ENCODE data around the gene SHISA5.
A peak's percentile ranks its signal among the peaks of the same experiment; 100 is the strongest.
"Not testable (repeated sequence)": the region's sequence is repeated elsewhere in the genome, so short reads cannot be mapped to it uniquely, and the experiment has no call there.

SHISA5 gene

GRCh38 chr3:48504051-48504946 is at the start of gene SHISA5:
Gene SHISA5, minus strand, starts transcription at chr3:48504174. Its CDS starts 80 bp downstream, at chr3:48504094.
- Histone ChIP-seq H3K4me3 (peak within 1 kb of the TSS; percentile 74), H3K9me3 (no peaks in the 10 kb centered on the region), H3K4me2 (peak within 1 kb of the TSS; percentile 98), H3K36me3 (peaks cover 20% of the 10 kb centered on the region), H3K27ac (peak within 1 kb of the TSS; percentile 86), H3K27me3 (no peaks in the 10 kb centered on the region), H4K20me1 (no peaks in the 10 kb centered on the region), H3K4me1 (peaks cover 71% of the 10 kb centered on the region), H3K9ac (peak within 1 kb of the TSS; percentile 80)
- no peak for TF ChIP-seq Cebpa-rat (IDR thresholded peaks at IDR 0.05)

- peaks cover 24% of the 10 kb centered on the region; the same call in 1 of the 2 replicates for H4K20me1 ChIP-seq
- H3K36me3 ChIP-seq = peaks cover 35% of the 10 kb centered on the region
- H3K4me2 ChIP-seq = peak overlapping the region; percentile 98
- no peaks in the 10 kb centered on the region for H3K27me3 ChIP-seq
- H3K27ac ChIP-seq = peak overlapping the region; percentile 78
- H3K9me3 ChIP-seq = no peaks in the 10 kb centered on the region
- peak overlapping the region; percentile 66 for H3K9ac ChIP-seq
- TF ChIP-seq Cebpa-rat (IDR thresholded peaks at IDR 0.05) = no peak
- peak overlapping the region; percentile 77 for H3K4me3 ChIP-seq
- peaks cover 91% of the 10 kb centered on the region for H3K4me1 ChIP-seq
These were observed 49.4 kb upstream of the SHISA5 start for GRCh38 chr3:48553361-48553760.

GRCh38 chr3:48552111-48552951 is 48.4 kb upstream of the SHISA5 start:
- Histone ChIP-seq H3K4me3 (peak overlapping the region; percentile 77), H4K20me1 (peaks cover 30% of the 10 kb centered on the region; the same call in 1 of the 2 replicates), H3K9ac (peak overlapping the region; percentile 66), H3K27ac (peak overlapping the region; percentile 78), H3K4me2 (peak overlapping the region; percentile 98), H3K36me3 (peaks cover 45% of the 10 kb centered on the region), H3K9me3 (no peaks in the 10 kb centered on the region), H3K27me3 (no peaks in the 10 kb centered on the region), H3K4me1 (peaks cover 91% of the 10 kb centered on the region)
- no peak for TF ChIP-seq Cebpa-rat (IDR thresholded peaks at IDR 0.05)

GRCh38 chr3:48551651-48552050 is 47.7 kb upstream of the SHISA5 start:
- Histone ChIP-seq H3K27ac (peak overlapping the region; percentile 78), H3K9ac (peak overlapping the region; percentile 66; the same call in 1 of the 2 replicates), H3K36me3 (peaks cover 52% of the 10 kb centered on the region), H3K4me1 (peaks cover 96% of the 10 kb centered on the region), H4K20me1 (peaks cover 30% of the 10 kb centered on the region; the same call in 1 of the 2 replicates), H3K4me2 (peak overlapping the region; percentile 98)
- H3K27me3 ChIP-seq, H3K9me3 ChIP-seq, H3K4me3 ChIP-seq: not testable (repeated sequence)

GRCh38 chr3:48548729-48549705 is 45.0 kb upstream of the SHISA5 start:
- H3K4me3 ChIP-seq = no peak overlapping the region
- peak overlapping the region; percentile 98 for H3K4me2 ChIP-seq
- peak overlapping the region; percentile 56 for H3K9ac ChIP-seq
- H3K27me3 ChIP-seq = no peaks in the 10 kb centered on the region
- H4K20me1 ChIP-seq = peaks cover 30% of the 10 kb centered on the region; the same call in 1 of the 2 replicates
- H3K4me1 ChIP-seq = peaks cover 100% of the 10 kb centered on the region
- peak overlapping the region; percentile 78 for H3K27ac ChIP-seq
- peaks cover 77% of the 10 kb centered on the region for H3K36me3 ChIP-seq
- TF ChIP-seq Cebpa-rat (IDR thresholded peaks at IDR 0.05) = no peak
- H3K9me3 ChIP-seq = no peaks in the 10 kb centered on the region

GRCh38 chr3:48548126-48548525 is 44.2 kb upstream of the SHISA5 start:
- no peak overlapping the region for H3K27ac ChIP-seq
- no peaks in the 10 kb centered on the region for H3K27me3 ChIP-seq
- H3K36me3 ChIP-seq = peaks cover 77% of the 10 kb centered on the region
- H3K4me2 ChIP-seq = no peak overlapping the region; the same call in 1 of the 2 replicates
- no peak for TF ChIP-seq Cebpa-rat (IDR thresholded peaks at IDR 0.05)
- H3K4me1 ChIP-seq = peaks cover 100% of the 10 kb centered on the region
- H3K9me3 ChIP-seq = no peaks in the 10 kb centered on the region
- no peak overlapping the region for H3K9ac ChIP-seq
- no peak overlapping the region for H3K4me3 ChIP-seq
- H4K20me1 ChIP-seq = peaks cover 38% of the 10 kb centered on the region; the same call in 1 of the 2 replicates

GRCh38 chr3:48546203-48546829 is 42.3 kb upstream of the SHISA5 start:
- no peak for TF ChIP-seq Cebpa-rat (IDR thresholded peaks at IDR 0.05)
- Histone ChIP-seq H3K27ac (no peak overlapping the region), H3K36me3 (peaks cover 86% of the 10 kb centered on the region)

GRCh38 chr3:48544141-48544540 is 40.2 kb upstream of the SHISA5 start:
- peaks cover 84% of the 10 kb centered on the region for H3K4me1 ChIP-seq
- H3K9me3 ChIP-seq = no peaks in the 10 kb centered on the region
- peaks cover 40% of the 10 kb centered on the region; the same call in 1 of the 2 replicates for H4K20me1 ChIP-seq
- TF ChIP-seq Cebpa-rat (IDR thresholded peaks at IDR 0.05) = no peak
- no peak overlapping the region for H3K4me3 ChIP-seq
- no peak overlapping the region for H3K27ac ChIP-seq
- H3K27me3 ChIP-seq = no peaks in the 10 kb centered on the region
- H3K9ac ChIP-seq = no peak overlapping the region
- H3K36me3 ChIP-seq = peaks cover 90% of the 10 kb centered on the region
- peak overlapping the region; percentile 83 for H3K4me2 ChIP-seq

More at GRCh38 chr3:48546203-48546829, 42.3 kb upstream of the SHISA5 start:
- Histone ChIP-seq H3K4me3 (no peak overlapping the region), H4K20me1 (peaks cover 48% of the 10 kb centered on the region; the same call in 1 of the 2 replicates), H3K4me1 (peaks cover 100% of the 10 kb centered on the region), H3K27me3 (no peaks in the 10 kb centered on the region), H3K9me3 (no peaks in the 10 kb centered on the region), H3K4me2 (peak overlapping the region; percentile 83; the same call in 1 of the 2 replicates), H3K9ac (no peak overlapping the region)

Measured in BLaER1 (cell line).